ENCODE data around the gene SLC2A8.

SLC2A8 gene

GRCh38 chr9:127423476-127423933, 26.5 kb downstream of the SLC2A8 start:
- Histone ChIP-seq H3K4me1 (ENCODE audit: control insufficient read depth, insufficient read depth, low read length) (peaks cover 4% of the 10 kb centered on the region), H3K27me3 (ENCODE audit: control insufficient read depth, insufficient read depth, low read length) (no peaks in the 10 kb centered on the region), H3K4me3 (ENCODE audit: low read depth, low read length) (peak overlapping the region; percentile 98), H3K9ac (ENCODE audit: low read depth, low read length) (peak overlapping the region; percentile 98), H3K36me3 (ENCODE audit: control insufficient read depth, insufficient read depth, low read length) (peaks cover 6% of the 10 kb centered on the region), H3K9me3 (ENCODE audit: control insufficient read depth, insufficient read depth, low read length) (no peaks in the 10 kb centered on the region)

- Histone ChIP-seq H3K4me3 (ENCODE audit: low read depth, low read length) (peak within 1 kb of the TSS; percentile 98), H3K4me1 (ENCODE audit: control insufficient read depth, insufficient read depth, low read length) (peaks cover 2% of the 10 kb centered on the region), H3K36me3 (ENCODE audit: control insufficient read depth, insufficient read depth, low read length) (peaks cover 9% of the 10 kb centered on the region), H3K9ac (ENCODE audit: low read depth, low read length) (peak within 1 kb of the TSS; percentile 98), H3K27me3 (ENCODE audit: control insufficient read depth, insufficient read depth, low read length) (no peaks in the 10 kb centered on the region), H3K9me3 (ENCODE audit: control insufficient read depth, insufficient read depth, low read length) (no peaks in the 10 kb centered on the region)
Measured at GRCh38 chr9:127423934-127424675, 27.1 kb downstream of the SLC2A8 start, which contains the start of gene ZNF79. ZNF79 (plus strand) TSS chr9:127424382; CDS start chr9:127424788, 406 bp downstream.

GRCh38 chr9:127424676-127424999, 27.7 kb downstream of the SLC2A8 start:
- no peaks in the 10 kb centered on the region for H3K4me1 ChIP-seq (ENCODE audit: control insufficient read depth, insufficient read depth, low read length)

GRCh38 chr9:127426756-127427155, 29.8 kb downstream of the SLC2A8 start:
- Histone ChIP-seq H3K27me3 (ENCODE audit: control insufficient read depth, insufficient read depth, low read length) (no peaks in the 10 kb centered on the region), H3K4me1 (ENCODE audit: control insufficient read depth, insufficient read depth, low read length) (no peaks in the 10 kb centered on the region), H3K9me3 (ENCODE audit: control insufficient read depth, insufficient read depth, low read length) (no peaks in the 10 kb centered on the region), H3K36me3 (ENCODE audit: control insufficient read depth, insufficient read depth, low read length) (peaks cover 9% of the 10 kb centered on the region), H3K4me3 (ENCODE audit: low read depth, low read length) (no peak overlapping the region), H3K9ac (ENCODE audit: low read depth, low read length) (no peak overlapping the region)

More at GRCh38 chr9:127424676-127424999, 27.7 kb downstream of the SLC2A8 start:
- H3K4me3 ChIP-seq (ENCODE audit: low read depth, low read length): peak overlapping the region; percentile 98
- no peaks in the 10 kb centered on the region for H3K9me3 ChIP-seq (ENCODE audit: control insufficient read depth, insufficient read depth, low read length)
- H3K36me3 ChIP-seq (ENCODE audit: control insufficient read depth, insufficient read depth, low read length): peaks cover 9% of the 10 kb centered on the region
- H3K9ac ChIP-seq (ENCODE audit: low read depth, low read length): peak overlapping the region; percentile 98
- H3K27me3 ChIP-seq (ENCODE audit: control insufficient read depth, insufficient read depth, low read length): no peaks in the 10 kb centered on the region

GRCh38 chr9:127428348-127428747, 31.4 kb downstream of the SLC2A8 start:
- no peaks in the 10 kb centered on the region for H3K27me3 ChIP-seq (ENCODE audit: control insufficient read depth, insufficient read depth, low read length)
- peaks cover 9% of the 10 kb centered on the region for H3K36me3 ChIP-seq (ENCODE audit: control insufficient read depth, insufficient read depth, low read length)
- no peak overlapping the region for H3K4me3 ChIP-seq (ENCODE audit: low read depth, low read length)
- H3K9ac ChIP-seq (ENCODE audit: low read depth, low read length): no peak overlapping the region
- H3K4me1 ChIP-seq (ENCODE audit: control insufficient read depth, insufficient read depth, low read length): no peaks in the 10 kb centered on the region
- no peaks in the 10 kb centered on the region for H3K9me3 ChIP-seq (ENCODE audit: control insufficient read depth, insufficient read depth, low read length)

- no peaks in the 10 kb centered on the region for H3K27me3 ChIP-seq (ENCODE audit: control insufficient read depth, insufficient read depth, low read length)
- no peak overlapping the region for H3K4me3 ChIP-seq (ENCODE audit: low read depth, low read length)
- no peaks in the 10 kb centered on the region for H3K9me3 ChIP-seq (ENCODE audit: control insufficient read depth, insufficient read depth, low read length)
- peaks cover 23% of the 10 kb centered on the region for H3K36me3 ChIP-seq (ENCODE audit: control insufficient read depth, insufficient read depth, low read length)
- H3K4me1 ChIP-seq (ENCODE audit: control insufficient read depth, insufficient read depth, low read length): no peaks in the 10 kb centered on the region
- H3K9ac ChIP-seq (ENCODE audit: low read depth, low read length): no peak overlapping the region
Measured at GRCh38 chr9:127430415-127430814, 33.4 kb downstream of the SLC2A8 start.

- Histone ChIP-seq H3K9ac (ENCODE audit: low read depth, low read length) (no peak overlapping the region), H3K4me3 (ENCODE audit: low read depth, low read length) (no peak overlapping the region), H3K27me3 (ENCODE audit: control insufficient read depth, insufficient read depth, low read length) (no peaks in the 10 kb centered on the region), H3K9me3 (ENCODE audit: control insufficient read depth, insufficient read depth, low read length) (no peaks in the 10 kb centered on the region), H3K36me3 (ENCODE audit: control insufficient read depth, insufficient read depth, low read length) (peaks cover 56% of the 10 kb centered on the region), H3K4me1 (ENCODE audit: control insufficient read depth, insufficient read depth, low read length) (no peaks in the 10 kb centered on the region)
Measured at GRCh38 chr9:127437497-127438264, 40.7 kb downstream of the SLC2A8 start.

GRCh38 chr9:127438394-127438793, 41.4 kb downstream of the SLC2A8 start:
- Histone ChIP-seq H3K9ac (ENCODE audit: low read depth, low read length) (no peak overlapping the region), H3K27me3 (ENCODE audit: control insufficient read depth, insufficient read depth, low read length) (no peaks in the 10 kb centered on the region), H3K4me3 (ENCODE audit: low read depth, low read length) (no peak overlapping the region), H3K9me3 (ENCODE audit: control insufficient read depth, insufficient read depth, low read length) (no peaks in the 10 kb centered on the region), H3K36me3 (ENCODE audit: control insufficient read depth, insufficient read depth, low read length) (peaks cover 53% of the 10 kb centered on the region), H3K4me1 (ENCODE audit: control insufficient read depth, insufficient read depth, low read length) (no peaks in the 10 kb centered on the region)

GRCh38 chr9:127444283-127444920, 47.4 kb downstream of the SLC2A8 start:
- no peaks in the 10 kb centered on the region for H3K9me3 ChIP-seq (ENCODE audit: control insufficient read depth, insufficient read depth, low read length)
- no peaks in the 10 kb centered on the region for H3K27me3 ChIP-seq (ENCODE audit: control insufficient read depth, insufficient read depth, low read length)
- no peak overlapping the region for H3K4me3 ChIP-seq (ENCODE audit: low read depth, low read length)
- H3K4me1 ChIP-seq (ENCODE audit: control insufficient read depth, insufficient read depth, low read length): no peaks in the 10 kb centered on the region
- H3K9ac ChIP-seq (ENCODE audit: low read depth, low read length): no peak overlapping the region
- peaks cover 60% of the 10 kb centered on the region for H3K36me3 ChIP-seq (ENCODE audit: control insufficient read depth, insufficient read depth, low read length)

- peaks cover 65% of the 10 kb centered on the region for H3K36me3 ChIP-seq (ENCODE audit: control insufficient read depth, insufficient read depth, low read length)
- no peaks in the 10 kb centered on the region for H3K4me1 ChIP-seq (ENCODE audit: control insufficient read depth, insufficient read depth, low read length)
- no peak overlapping the region for H3K4me3 ChIP-seq (ENCODE audit: low read depth, low read length)
- H3K9me3 ChIP-seq (ENCODE audit: control insufficient read depth, insufficient read depth, low read length): no peaks in the 10 kb centered on the region
- no peak overlapping the region for H3K9ac ChIP-seq (ENCODE audit: low read depth, low read length)
- no peaks in the 10 kb centered on the region for H3K27me3 ChIP-seq (ENCODE audit: control insufficient read depth, insufficient read depth, low read length)
Measured at GRCh38 chr9:127444921-127445850, 48.2 kb downstream of the SLC2A8 start.
